ENCODE data around the gene ENKUR.

- no peak for TF ChIP-seq POLR2A (IDR thresholded peaks at IDR 0.05; ENCODE audit: low read depth, low read length)
- TF ChIP-seq POLR2AphosphoS5 (IDR thresholded peaks at IDR 0.05; ENCODE audit: low read depth, low read length) = no peak
- TF ChIP-seq TAF1 (IDR thresholded peaks at IDR 0.05; ENCODE audit: low read depth, low read length) = no peak
- TF ChIP-seq PAX5 (IDR thresholded peaks at IDR 0.05; ENCODE audit: insufficient read depth, low read length, severe bottlenecking) = no peak
- TF ChIP-seq SPI1 (IDR thresholded peaks at IDR 0.05; ENCODE audit: low read depth, low read length) = no peak
- TF ChIP-seq POU2F2 (IDR thresholded peaks at IDR 0.05; ENCODE audit: low read depth, low read length) = no peak
These were observed 10.5 kb upstream of the ENKUR start for GRCh38 chr10:25026463-25026862.
